Muscle layer of duodenum (tissue), 2 donors: ENCODE measurements around the gene CERK.

Source experiments
- H3K27ac ChIP-seq: one replicate; pipeline ENCODE4 v1.7.0; 2013; ENCODE audit warnings: mild to moderate bottlenecking, low read length
- H3K27me3 ChIP-seq: one replicate; pipeline ENCODE4 v1.7.0; 2013; ENCODE audit warnings: low read depth, mild to moderate bottlenecking, control low read depth, low read length
- H3K36me3 ChIP-seq, 2 donors: one replicate each; pipeline ENCODE4 v1.7.0; 2013; ENCODE audit warnings: low read length in 2 of 2, control low read depth in 1 of 2, mild to moderate bottlenecking in 1 of 2; ENCODE audit not compliant: insufficient read depth in 2 of 2, control insufficient read depth in 1 of 2
- H3K4me1 ChIP-seq, 2 donors: one replicate each; pipeline ENCODE4 v1.7.0; 2013; ENCODE audit warnings: low read length in 2 of 2, mild to moderate bottlenecking in 2 of 2, control low read depth in 1 of 2, moderate library complexity in 1 of 2; ENCODE audit not compliant: insufficient read depth in 2 of 2, control insufficient read depth in 1 of 2
- H3K4me3 ChIP-seq, 2 donors: one replicate each; pipeline ENCODE4 v1.7.0; 2013; ENCODE audit warnings: low read length in 2 of 2, low read depth in 1 of 2, mild to moderate bottlenecking in 1 of 2
- H3K9me3 ChIP-seq, 2 donors: one replicate each; pipeline ENCODE4 v1.7.0; 2013; ENCODE audit warnings: low read length in 2 of 2, control low read depth in 1 of 2, mild to moderate bottlenecking in 1 of 2; ENCODE audit not compliant: control insufficient read depth in 1 of 2
- donor health status: healthy.

The CERK gene

GRCh38 chr22:46673662-46674236, 64.3 kb downstream of the CERK start:
- H3K4me3 ChIP-seq, result no peak overlapping the region
- no peaks in the 10 kb centered on the region for H3K4me1 ChIP-seq
- no peaks in the 10 kb centered on the region for H3K27me3 ChIP-seq
- H3K27ac ChIP-seq, result no peak overlapping the region
- H3K36me3 ChIP-seq, result peaks cover 4 to 72% of the 10 kb centered on the region in 2 donors
- no peaks in the 10 kb centered on the region for H3K9me3 ChIP-seq

DNA sequence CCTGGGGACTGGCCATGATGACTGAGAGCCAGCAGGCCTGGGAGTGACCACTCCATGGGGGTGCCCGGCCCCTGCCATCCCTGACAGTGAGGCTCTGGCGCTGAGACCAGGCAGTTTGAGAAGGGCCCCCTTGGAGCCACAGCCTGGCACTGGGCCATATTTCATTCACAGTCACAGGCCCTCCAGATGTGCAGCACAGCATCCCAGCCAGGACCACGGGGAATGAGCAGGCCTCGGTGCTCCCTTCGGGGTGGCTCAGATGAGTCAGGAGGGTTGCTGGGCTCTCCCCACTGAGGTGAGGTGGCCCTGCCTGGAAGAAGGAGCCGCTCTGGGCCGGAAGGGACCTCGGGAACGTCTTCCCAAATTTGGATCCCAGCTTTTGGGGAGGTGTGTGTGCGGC, 64.8 kb downstream of the CERK start:
- no peaks in the 10 kb centered on the region for H3K4me1 ChIP-seq
- H3K27ac ChIP-seq, result no peak overlapping the region
- no peaks in the 10 kb centered on the region for H3K27me3 ChIP-seq
- H3K36me3 ChIP-seq, result peaks cover 6 to 77% of the 10 kb centered on the region in 2 donors
- no peak overlapping the region for H3K4me3 ChIP-seq
- H3K9me3 ChIP-seq, result no peaks in the 10 kb centered on the region

DNA sequence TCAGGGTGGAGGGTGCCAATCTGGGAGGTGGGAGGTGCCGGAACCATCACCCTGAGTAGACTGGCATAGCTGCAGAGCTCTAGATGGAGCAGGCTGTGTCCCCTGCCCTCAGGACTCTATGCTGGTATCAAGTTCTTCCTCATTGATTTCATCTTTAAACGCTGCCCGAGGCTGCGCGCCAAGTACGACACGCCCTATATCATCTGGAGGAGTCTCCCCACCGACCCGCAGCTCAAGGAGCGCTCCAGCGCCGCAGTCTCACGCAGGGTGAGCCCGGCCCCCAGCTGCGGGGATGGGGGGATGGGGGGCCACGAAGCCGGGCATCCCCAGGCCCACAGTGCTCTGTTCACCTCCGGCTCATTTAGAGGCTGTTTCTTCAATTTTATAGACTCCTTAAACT, 65.3 kb downstream of the CERK start:
- peaks cover 7 to 79% of the 10 kb centered on the region in 2 donors for H3K36me3 ChIP-seq
- H3K4me3 ChIP-seq, result no peak overlapping the region
- no peak overlapping the region for H3K27ac ChIP-seq
- H3K4me1 ChIP-seq, result no peaks in the 10 kb centered on the region
- no peaks in the 10 kb centered on the region for H3K9me3 ChIP-seq
- H3K27me3 ChIP-seq, result no peaks in the 10 kb centered on the region

DNA sequence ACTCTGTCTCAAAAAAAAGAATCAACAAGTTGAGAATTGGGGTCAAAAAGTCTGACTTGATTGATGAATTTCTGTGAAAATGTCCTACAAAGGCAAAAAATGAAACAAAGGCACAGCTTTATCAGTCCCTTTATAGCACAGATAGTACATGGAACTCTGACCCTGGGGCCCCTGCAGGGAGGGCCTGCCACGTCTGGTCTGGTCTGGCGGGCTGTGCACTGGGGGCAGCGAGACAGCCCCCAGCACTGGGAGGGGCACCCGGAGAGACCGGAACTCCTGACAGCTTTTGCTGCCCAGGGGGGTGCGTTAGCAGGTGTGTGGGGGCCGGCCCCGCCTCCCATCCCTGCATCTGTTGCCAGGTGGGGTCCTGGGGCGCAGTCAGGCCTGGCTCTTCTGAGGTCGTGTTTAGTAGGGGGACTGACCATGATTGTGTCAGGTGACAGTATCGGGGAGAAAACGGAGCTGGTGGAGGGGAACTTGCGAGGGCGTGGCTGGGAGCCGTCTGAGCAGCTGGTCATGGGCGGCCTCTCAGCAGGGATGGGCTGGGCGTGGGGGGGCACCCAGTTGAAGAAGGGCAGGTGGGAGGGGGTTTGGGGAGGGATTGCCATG, 66.1 kb downstream of the CERK start:
- peaks cover 13 to 80% of the 10 kb centered on the region in 2 donors for H3K36me3 ChIP-seq
- no peak overlapping the region for H3K4me3 ChIP-seq

GRCh38 chr22:46669201-46669600, 68.9 kb downstream of the CERK start:
- H3K27me3 ChIP-seq, result no peaks in the 10 kb centered on the region
- H3K4me3 ChIP-seq, result no peak overlapping the region
- H3K4me1 ChIP-seq, result no peaks in the 10 kb centered on the region
- no peak overlapping the region for H3K27ac ChIP-seq
- no peaks in the 10 kb centered on the region for H3K9me3 ChIP-seq
- peaks cover 21 to 80% of the 10 kb centered on the region in 2 donors for H3K36me3 ChIP-seq

More for the DNA sequence above, 66.1 kb downstream of the CERK start:
- H3K27me3 ChIP-seq, result no peaks in the 10 kb centered on the region
- H3K4me1 ChIP-seq, result no peaks in the 10 kb centered on the region
- no peaks in the 10 kb centered on the region for H3K9me3 ChIP-seq
- H3K27ac ChIP-seq, result no peak overlapping the region

GRCh38 chr22:46668116-46668515, 69.9 kb downstream of the CERK start:
- H3K36me3 ChIP-seq, result peaks cover 21 to 77% of the 10 kb centered on the region in 2 donors

DNA sequence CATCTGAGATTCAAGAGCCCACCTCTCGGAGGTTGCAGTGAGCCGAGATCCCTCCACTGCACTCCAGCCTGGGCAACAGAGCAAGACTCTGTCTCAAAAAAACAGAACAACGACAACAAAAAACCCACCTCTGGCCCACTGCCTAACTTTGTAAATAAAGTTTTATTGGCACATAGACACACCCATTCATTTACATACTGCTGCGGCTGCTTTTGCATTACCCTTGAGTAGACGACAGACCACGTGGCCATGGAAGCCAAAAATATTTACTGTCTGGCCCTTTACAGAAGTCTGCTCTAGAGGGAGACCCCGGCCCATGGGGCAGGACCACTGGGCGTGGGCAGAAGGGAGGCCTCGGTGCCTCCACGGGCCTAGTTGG, 70.8 kb downstream of the CERK start:
- no peaks in the 10 kb centered on the region for H3K9me3 ChIP-seq
- no peak overlapping the region for H3K4me3 ChIP-seq
- H3K27ac ChIP-seq, result no peak overlapping the region
- H3K4me1 ChIP-seq, result no peaks in the 10 kb centered on the region
- H3K36me3 ChIP-seq, result peaks cover 21 to 75% of the 10 kb centered on the region in 2 donors
- no peaks in the 10 kb centered on the region for H3K27me3 ChIP-seq

More at GRCh38 chr22:46668116-46668515, 69.9 kb downstream of the CERK start:
- Histone ChIP-seq H3K27me3 (no peaks in the 10 kb centered on the region), H3K4me3 (no peak overlapping the region), H3K27ac (no peak overlapping the region), H3K4me1 (no peaks in the 10 kb centered on the region), H3K9me3 (no peaks in the 10 kb centered on the region)

GRCh38 chr22:46666577-46667244, 71.3 kb downstream of the CERK start:
- H3K4me1 ChIP-seq, result no peaks in the 10 kb centered on the region
- no peaks in the 10 kb centered on the region for H3K27me3 ChIP-seq
- no peak overlapping the region for H3K4me3 ChIP-seq
- no peak overlapping the region for H3K27ac ChIP-seq
- peaks cover 21 to 75% of the 10 kb centered on the region in 2 donors for H3K36me3 ChIP-seq
- H3K9me3 ChIP-seq, result no peaks in the 10 kb centered on the region

DNA sequence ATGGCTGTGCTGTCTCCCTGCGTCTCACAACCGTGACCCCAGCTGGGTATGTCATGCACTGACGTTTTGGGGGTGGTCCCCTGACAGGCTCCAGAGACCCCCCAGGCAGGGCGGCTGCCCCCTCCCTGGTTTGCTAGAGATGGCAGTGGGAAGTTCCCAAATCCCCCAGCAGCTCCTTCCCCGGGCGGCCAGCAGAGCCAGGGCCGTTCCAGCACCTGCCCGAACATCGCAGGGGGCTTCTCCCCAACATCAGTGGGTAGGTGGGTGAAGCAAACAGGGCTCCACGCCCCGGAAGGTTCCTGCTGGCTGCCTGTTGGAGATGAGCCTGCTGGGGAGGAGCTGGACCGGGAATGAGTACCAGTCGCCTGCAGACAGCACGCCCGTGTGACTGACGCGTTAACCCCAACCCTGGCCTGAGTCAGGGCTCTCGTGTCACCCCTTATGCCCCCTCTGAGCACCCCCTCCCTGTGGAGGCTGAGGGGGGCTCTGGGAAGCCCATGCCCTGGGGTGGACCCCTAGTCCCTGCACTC, 72.2 kb downstream of the CERK start:
- H3K36me3 ChIP-seq, result peaks cover 21 to 71% of the 10 kb centered on the region in 2 donors
- H3K4me3 ChIP-seq, result no peak overlapping the region

DNA sequence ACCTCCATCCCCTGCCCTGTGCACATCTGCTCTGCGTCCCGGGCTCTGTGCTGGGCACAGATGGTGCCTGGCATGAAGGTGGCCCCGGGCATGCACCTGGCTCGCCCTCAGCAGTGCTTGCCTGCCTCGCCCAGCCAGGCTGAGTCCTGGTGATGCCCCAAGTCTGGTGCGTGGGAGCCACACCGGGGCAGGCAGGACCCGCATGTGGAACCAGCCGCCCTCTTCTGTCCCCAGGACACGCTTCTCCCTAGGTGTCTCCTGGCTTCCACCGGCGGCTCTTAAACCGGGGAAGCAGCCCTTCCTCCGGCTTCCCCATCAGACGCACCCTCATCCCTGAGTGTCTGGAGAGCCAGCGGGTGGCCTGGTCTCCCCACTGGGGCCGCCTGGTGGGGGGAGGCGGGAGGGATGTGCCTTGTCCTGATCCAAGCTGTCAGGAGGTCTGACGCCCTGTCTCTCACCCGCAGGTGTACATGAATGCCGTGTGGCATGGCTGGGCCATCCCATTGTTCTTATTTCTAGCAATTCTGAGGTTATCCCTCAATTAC, 72.8 kb downstream of the CERK start:
- peaks cover 21 to 65% of the 10 kb centered on the region in 2 donors for H3K36me3 ChIP-seq
- no peaks in the 10 kb centered on the region for H3K4me1 ChIP-seq
- no peaks in the 10 kb centered on the region for H3K27me3 ChIP-seq
- no peak overlapping the region for H3K27ac ChIP-seq
- no peaks in the 10 kb centered on the region for H3K9me3 ChIP-seq
- no peak overlapping the region for H3K4me3 ChIP-seq

More for the DNA sequence above, 72.2 kb downstream of the CERK start:
- H3K9me3 ChIP-seq, result no peaks in the 10 kb centered on the region
- no peaks in the 10 kb centered on the region for H3K27me3 ChIP-seq
- H3K27ac ChIP-seq, result no peak overlapping the region
- H3K4me1 ChIP-seq, result no peaks in the 10 kb centered on the region

DNA sequence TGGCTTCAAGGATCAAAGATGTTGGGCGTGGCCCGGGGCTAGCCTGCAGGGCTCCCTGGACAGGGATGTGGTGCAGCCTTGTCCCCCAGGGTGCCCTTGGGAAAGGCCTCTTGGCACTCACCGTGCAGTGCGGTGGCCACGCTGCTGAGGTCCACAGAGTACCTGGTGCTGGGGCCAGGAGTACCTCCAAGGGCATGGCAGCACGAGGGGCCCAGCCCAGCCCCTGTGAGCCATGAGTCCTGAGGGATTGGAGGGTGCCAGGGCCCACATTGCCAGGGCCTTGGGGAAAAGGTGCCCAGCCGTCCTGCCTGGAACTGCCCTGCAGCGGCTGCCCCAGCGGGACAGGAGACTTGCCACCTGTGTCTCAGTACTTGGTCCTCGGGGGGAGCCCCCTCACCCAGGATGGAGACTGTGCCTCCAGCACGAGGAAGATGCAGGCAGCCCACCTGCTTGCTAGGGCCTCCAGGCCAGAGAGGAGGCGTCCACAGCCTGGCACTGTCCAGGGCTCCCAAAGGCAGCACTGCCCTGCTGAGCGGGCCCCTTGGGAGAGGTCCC, 73.7 kb downstream of the CERK start:
- H3K9me3 ChIP-seq, result no peaks in the 10 kb centered on the region
- no peak overlapping the region for H3K4me3 ChIP-seq
- no peaks in the 10 kb centered on the region for H3K27me3 ChIP-seq
- H3K27ac ChIP-seq, result no peak overlapping the region
- H3K4me1 ChIP-seq, result no peaks in the 10 kb centered on the region
- peaks cover 21 to 66% of the 10 kb centered on the region in 2 donors for H3K36me3 ChIP-seq
